Fibroblast of skin of right quadriceps (primary cell): ENCODE data around the gene CD164L2.
"Not testable (repeated sequence)": the region's sequence is repeated elsewhere in the genome, so short reads cannot be mapped to it uniquely, and the experiment has no call there.

Source experiments
- DNase-seq: peaks from one replicate; pipeline ENCODE4 v3.0.0-alpha.2; 2013

Gene CD164L2

GRCh38 chr1:27383039-27383605 is at the start of gene CD164L2:
CD164L2 (minus strand) TSS chr1:27383333; CDS start chr1:27383239, 94 bp downstream.
- DNase-seq: no peak

GRCh38 chr1:27432725-27433124 is 49.6 kb upstream of the CD164L2 start:
- DNase-seq: not testable (repeated sequence)

DNA sequence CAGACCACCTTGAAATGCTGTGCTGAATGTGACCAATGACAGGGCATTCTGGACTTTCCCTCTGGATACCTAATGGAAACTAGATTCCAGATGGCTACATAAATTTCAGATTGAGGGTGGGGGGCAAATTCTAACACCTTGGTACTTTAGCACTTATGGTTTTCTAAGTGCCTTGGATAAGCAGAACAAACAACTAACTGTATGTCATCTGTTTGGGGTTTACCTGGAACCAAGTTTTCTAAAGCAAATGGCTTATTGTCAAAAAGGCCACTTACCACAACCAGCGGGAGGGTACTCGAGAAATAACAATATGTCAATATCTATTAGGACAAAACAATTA is 48.4 kb upstream of the CD164L2 start:
- DNase-seq: no peak

- DNase-seq: peak; percentile 12
Measured at GRCh38 chr1:27430903-27431600, 47.9 kb upstream of the CD164L2 start.

DNA sequence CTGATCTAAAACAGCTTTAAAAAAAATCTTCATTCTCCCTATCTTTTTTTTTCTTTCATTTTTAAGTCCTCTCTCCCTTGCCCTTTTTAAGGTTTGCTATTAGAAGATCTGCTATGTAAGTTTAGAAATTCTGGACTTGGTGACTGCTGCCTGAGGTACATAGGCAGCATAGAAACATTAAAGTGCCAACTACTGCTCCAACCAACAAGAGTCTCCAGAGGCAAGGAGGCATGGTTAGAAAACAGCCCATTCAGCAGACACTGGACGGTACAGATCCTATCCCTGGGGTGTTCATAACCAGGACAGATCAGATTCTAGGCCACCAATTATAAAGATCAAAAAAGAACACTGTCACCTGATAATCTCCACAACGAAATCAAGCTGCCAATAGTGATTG is 45.9 kb upstream of the CD164L2 start:
- no peak for DNase-seq

- no peak for DNase-seq
Measured at GRCh38 chr1:27428316-27429028, 45.3 kb upstream of the CD164L2 start.

GRCh38 chr1:27427816-27428315 is 44.7 kb upstream of the CD164L2 start:
- no peak for DNase-seq

GRCh38 chr1:27427329-27427728 is 44.2 kb upstream of the CD164L2 start:
- DNase-seq: no peak

DNA sequence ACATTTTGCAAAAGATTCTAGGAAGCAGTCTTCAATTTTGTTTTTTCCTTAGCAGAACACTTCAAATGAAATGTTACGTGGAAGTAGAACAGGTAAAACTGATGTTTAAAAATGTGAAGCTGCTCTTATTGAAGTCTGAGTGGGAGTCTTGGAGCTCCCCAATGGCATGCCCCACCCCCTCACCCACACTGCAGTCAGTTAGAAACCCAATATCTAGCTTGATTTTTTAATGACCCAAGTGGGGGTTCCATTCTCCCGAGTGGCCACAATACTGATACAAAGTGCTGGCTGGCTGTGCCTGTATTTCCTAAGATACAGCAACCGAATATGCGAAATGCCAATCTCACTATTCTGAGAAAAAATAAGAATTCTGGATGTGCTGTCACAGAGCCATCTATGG is 40.6 kb upstream of the CD164L2 start:
- no peak for DNase-seq

GRCh38 chr1:27418326-27419185 is 35.4 kb upstream of the CD164L2 start:
- DNase-seq: peak; percentile 94

DNA sequence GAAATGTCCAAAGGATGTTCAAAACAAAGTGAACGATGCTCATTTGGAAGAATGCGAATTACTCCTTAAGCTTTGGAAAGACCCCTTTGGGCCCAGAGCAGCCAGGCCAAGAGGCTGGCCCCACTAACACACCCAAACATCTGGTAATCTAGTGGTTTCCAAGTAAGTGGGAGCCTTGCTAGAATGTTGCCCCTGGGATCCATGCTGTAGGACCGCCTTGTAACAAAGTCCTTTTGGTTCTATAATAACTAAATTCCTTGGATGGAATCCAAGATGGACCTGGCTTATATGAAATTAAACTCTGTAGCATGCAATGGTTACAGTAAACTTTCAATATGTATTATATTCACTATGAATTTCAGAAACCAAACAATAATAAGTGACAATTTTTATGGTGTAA is 34.6 kb upstream of the CD164L2 start:
- no peak for DNase-seq

GRCh38 chr1:27416387-27417111 is 33.4 kb upstream of the CD164L2 start:
- DNase-seq: peak; percentile 68

DNA sequence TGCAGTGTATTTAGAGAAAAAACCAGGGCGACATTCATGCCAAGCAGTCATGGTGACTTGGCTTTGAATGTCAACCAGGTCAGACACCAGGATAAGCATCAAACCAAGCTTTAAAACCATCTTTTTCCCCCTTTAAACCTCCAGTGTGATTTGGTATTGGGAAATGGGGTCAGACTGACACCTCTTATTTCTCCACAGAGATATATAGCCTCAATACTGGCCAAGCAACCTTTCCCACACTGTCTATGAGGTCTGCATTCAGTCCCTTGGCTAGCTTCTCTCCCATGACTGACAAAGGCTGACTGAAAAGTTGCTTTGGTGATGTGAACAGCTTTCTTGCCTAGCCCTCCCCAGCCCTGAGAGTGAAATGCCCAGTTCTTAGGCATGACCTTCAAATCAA is 31.0 kb upstream of the CD164L2 start:
- DNase-seq: no peak

DNA sequence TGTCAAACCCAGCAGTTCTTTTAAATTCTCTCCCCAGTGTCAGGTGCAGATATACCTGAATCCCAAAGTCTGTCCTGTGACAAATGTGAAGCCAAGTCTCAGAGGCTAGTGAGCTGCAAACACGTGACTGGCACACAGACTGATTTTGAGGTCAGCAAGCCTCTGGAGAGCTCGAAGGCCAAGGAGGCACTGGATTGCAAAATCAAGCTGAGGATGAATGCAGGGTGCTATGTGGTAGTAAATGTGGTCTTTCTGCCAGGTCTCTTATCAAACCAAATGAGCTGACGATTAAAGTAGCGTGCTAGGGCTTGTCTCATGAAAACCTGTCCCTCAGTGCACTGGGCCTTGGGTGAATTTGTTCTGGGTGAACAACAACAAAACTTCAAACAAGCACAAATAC is 29.9 kb upstream of the CD164L2 start:
- no peak for DNase-seq

DNA sequence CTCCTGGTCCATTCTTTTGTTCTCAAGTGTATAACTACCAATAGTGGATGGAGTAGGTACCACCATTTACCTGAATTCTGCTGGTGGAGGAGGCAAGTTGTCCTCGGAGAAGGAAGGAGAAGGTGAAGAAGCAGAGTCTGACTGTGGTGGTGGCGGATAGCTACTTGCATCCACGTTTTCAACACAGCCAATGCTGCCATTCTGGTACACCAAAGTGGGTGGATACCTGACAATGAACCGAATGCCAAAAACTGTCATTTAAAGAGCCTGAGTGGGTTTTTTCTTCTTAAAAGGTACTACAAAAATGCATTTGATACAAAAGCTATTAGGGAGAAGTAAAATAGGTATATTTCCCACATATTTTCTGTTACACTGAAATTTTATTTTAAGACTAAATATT is 29.4 kb upstream of the CD164L2 start:
- no peak for DNase-seq

DNA sequence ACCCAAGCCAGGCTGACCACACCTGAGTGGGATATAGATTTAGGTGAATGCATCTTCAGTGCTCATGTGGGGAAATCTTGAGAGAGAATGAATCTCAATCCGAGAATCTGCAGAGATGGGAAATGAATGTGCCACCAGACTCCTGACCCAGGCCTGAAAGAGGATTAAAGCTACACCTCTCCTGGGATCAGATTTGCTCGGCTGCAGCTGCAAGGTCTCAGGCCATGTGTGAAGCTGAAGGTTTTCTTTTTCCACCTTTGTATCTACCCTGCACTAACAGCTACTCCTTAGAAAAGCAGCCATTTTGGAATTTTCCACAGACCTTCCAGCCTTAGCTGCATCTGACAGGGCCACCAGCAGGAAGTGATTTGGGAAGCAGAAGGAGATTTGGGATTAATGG is 27.6 kb upstream of the CD164L2 start:
- DNase-seq: no peak

GRCh38 chr1:27409669-27410068 is 26.5 kb upstream of the CD164L2 start:
- no peak for DNase-seq

DNA sequence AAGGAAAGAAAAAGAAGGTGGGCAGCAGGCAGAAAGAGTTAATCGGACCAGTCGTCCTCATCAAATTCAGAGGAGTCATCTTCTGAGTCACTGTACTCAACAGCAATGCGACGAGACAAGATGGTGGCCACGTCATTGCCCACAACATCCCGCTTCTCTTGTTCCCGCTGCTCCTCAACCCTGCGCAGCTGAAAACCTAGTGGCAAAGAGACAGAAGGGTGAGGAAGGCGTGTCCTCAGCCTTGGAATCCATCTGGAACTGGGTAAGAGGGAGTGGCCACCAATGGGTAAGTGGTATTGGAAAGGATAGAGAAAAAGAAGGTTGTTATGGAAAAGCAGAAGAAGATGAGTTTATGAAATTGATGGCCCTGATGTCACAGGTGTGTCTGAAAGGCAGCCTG is 25.0 kb upstream of the CD164L2 start:
- peak; percentile 38 for DNase-seq

DNA sequence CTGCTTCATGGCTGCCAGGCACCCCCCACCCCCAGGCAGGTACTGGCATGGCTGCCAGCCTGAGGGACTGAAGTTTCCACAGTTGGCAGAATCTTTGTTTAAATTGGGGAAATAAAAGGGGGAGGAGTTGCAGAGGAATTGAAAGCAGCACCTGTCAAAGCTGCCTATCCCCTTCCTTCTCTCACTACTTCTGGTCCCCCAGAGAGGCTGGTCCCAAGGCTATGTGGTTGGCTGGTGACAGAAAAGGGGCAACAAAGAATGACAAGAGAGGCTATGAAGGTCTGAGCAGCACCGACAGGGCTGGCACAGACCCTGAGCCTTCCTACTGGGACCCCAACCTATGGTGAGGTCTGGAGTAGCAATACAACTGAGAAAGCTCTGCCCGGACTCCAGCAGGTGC is 23.7 kb upstream of the CD164L2 start:
- not testable (repeated sequence) for DNase-seq

DNA sequence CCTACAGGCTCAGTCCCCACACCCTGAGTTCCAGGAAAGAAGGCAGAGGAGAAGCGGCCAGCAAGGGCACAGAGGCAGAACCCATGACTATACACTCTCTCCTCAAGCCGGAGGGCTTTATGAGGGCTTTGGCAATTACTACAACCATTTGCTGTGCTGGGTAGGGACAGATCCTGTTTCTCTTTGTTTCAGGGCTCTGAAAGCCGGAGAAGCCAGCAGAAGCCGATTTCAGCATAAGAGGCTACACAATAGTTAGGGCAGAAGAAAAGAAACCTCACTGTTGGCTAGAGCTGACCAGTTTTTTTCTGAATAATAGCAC is 23.2 kb upstream of the CD164L2 start:
- no peak for DNase-seq

- DNase-seq: not testable (repeated sequence)
Measured at GRCh38 chr1:27405598-27406361, 22.6 kb upstream of the CD164L2 start.

GRCh38 chr1:27405074-27405473 is 21.9 kb upstream of the CD164L2 start:
- peak; percentile 87 for DNase-seq
